ENCODE measurements around the gene IL10RA. TPM values are rescaled to one million over a fixed set of nuclear protein-coding genes. Genes with fewer than 3 reads are reported as not detected.

IL10RA gene
- total and polyA plus RNA-seq, 9 of the 15 experiments (the other 6 are each of a cell fraction or from before 2014, with no cell fraction given): 0.17 to 17.3 (median 2.9) TPM

- TF ChIP-seq GABPB2 (CRISPR knock-in tag; conservative IDR thresholded peaks at IDR 0.05) (no peak), ZBTB12 (CRISPR knock-in tag; IDR thresholded peaks at IDR 0.05) (no peak), SUPT5H (IDR thresholded peaks at IDR 0.05) (no peak), ZBTB34 (CRISPR knock-in tag; IDR thresholded peaks at IDR 0.05) (no peak), DDX20 (tag; IDR thresholded peaks at IDR 0.05; ENCODE audit: low read depth) (no peak), ATF7 (IDR thresholded peaks at IDR 0.05) (no peak), SIN3B (IDR thresholded peaks at IDR 0.05; ENCODE audit: low read depth) (no peak), ZNF609 (CRISPR knock-in tag; IDR thresholded peaks at IDR 0.05; ENCODE audit: borderline replicate concordance) (no peak), ZKSCAN1 (IDR thresholded peaks at IDR 0.05; ENCODE audit: low read depth, low read length) (peak; percentile 80; the same call in 1 of the 2 replicates), NFIX (CRISPR knock-in tag; IDR thresholded peaks at IDR 0.05; ENCODE audit: low read depth) (no peak), NFRKB (IDR thresholded peaks at IDR 0.05; ENCODE audit: low read depth) (no peak), WHSC1 (IDR thresholded peaks at IDR 0.05; ENCODE audit: low read length) (no peak), PTTG1 (tag; IDR thresholded peaks at IDR 0.05; ENCODE audit: low read depth) (no peak), HSF4 (CRISPR knock-in tag; IDR thresholded peaks at IDR 0.05; ENCODE audit: borderline replicate concordance) (no peak), CBX3 (IDR thresholded peaks at IDR 0.05; ENCODE audit: borderline replicate concordance in 1 of 2, low read length in 2 of 2) (no peak; a peak in 1 of 3 replicates), PKNOX1 (IDR thresholded peaks at IDR 0.05) (no peak)
Observed at GRCh38 chr11:118012083-118012669, 26.0 kb downstream of the IL10RA start (continued).
